IPS-18c (cell line): ENCODE measurements around the gene IQCC.

Experiments
- H3K4me3 ChIP-seq: 2 replicates; pipeline ENCODE4 v1.7.0; 2013; ENCODE audit warnings: low read depth, mild to moderate bottlenecking, low read length, moderate library complexity; ENCODE audit not compliant: insufficient read depth
- H3K9me3 ChIP-seq: one replicate; pipeline ENCODE4 v1.6.1; 2013; ENCODE audit warnings: mild to moderate bottlenecking, low read length, moderate library complexity; ENCODE audit not compliant: control insufficient read depth, insufficient read depth

IQCC gene

DNA sequence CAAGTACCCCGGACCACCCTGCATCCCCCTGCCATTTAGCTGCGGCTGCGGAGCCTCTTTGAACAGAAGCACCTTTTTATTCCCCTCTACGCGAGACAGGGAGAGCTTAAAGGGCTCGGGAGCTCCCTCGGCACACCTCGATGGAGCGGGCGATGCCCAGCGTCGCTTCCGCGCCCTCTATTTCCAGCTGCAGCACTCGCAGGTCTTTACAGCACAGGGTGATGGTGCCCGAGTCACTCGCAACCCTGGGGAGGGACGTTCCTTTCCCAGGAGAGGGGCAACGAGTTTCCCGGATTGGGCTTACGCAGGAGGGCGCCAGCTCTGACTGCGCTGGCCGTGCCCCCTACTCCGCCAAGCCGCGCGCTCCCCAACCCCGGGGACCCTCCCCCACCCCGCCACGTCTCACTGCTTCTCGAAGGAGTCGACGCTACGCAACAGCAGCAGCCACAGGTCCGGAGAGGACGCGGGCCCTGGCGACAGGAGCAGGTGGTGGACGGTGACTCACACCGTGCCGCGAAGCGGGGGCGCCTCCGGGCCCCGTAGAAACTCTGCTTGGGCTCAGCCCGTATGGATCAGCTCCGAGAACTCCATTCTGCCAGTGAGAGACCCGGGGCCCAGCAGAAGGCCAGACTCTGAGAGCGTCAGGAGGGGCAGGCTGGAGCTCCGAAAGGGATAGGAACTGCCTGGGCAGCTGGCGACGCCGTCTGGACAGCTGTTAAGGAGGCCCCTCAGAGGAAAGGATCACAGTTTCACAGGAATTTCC lies 35.7 kb downstream of the IQCC start:
- peaks cover 2% of the 10 kb centered on the region for H3K9me3 ChIP-seq
- H3K4me3 ChIP-seq: peak overlapping the region; percentile 87

DNA sequence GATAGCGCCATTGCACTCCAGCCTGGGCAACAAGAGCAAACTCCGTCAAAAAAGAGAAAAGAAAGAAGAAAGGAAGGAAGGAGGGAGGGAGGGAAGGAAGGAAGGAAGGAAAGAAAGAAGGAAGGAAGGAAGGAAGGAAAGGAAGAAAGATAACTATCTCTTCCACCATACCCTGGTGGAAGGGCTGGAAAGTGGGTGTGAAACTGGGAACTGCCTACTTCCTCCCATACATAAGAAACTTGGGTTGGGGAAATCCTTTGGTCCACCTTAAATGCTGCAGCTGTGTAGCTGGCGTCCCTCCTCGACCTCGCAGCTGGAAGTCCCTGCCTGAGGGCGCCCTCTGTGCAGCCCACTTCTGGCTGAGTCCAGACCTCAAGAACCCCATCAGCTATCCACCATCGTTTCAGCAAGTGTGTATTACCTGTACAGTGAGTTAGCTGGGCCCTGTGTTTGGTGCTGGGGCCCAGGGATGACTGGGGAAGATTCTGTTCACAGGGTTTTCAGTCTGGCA lies 36.9 kb downstream of the IQCC start:
- Histone ChIP-seq H3K4me3 (no peak overlapping the region), H3K9me3 (peaks cover 2% of the 10 kb centered on the region)

- Histone ChIP-seq H3K9me3 (no peaks in the 10 kb centered on the region), H3K4me3 (no peak within 1 kb of the TSS)
Observed at GRCh38 chr1:32246888-32247273, 41.4 kb downstream of the IQCC start, which contains the start of gene FAM167B. TSS of gene FAM167B (plus strand) at chr1:32247222. CDS start at chr1:32247422, 200 bp downstream.

DNA sequence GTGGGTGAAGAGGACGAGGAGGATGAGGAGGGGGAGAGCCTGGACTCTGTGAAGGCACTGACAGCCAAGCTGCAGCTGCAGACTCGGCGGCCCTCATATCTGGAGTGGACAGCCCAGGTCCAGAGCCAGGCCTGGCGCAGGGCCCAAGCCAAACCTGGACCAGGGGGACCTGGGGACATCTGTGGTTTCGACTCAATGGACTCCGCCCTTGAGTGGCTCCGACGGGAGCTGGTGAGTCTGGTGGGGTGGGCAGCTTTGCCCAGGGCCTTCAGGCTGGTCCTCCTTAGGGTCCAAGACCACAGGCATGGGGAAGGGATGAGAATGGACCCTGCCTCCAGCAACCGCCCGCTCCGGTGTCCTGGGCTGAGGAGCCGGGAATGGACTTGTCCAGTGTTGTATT lies 42.0 kb downstream of the IQCC start:
- no peaks in the 10 kb centered on the region for H3K9me3 ChIP-seq

DNA sequence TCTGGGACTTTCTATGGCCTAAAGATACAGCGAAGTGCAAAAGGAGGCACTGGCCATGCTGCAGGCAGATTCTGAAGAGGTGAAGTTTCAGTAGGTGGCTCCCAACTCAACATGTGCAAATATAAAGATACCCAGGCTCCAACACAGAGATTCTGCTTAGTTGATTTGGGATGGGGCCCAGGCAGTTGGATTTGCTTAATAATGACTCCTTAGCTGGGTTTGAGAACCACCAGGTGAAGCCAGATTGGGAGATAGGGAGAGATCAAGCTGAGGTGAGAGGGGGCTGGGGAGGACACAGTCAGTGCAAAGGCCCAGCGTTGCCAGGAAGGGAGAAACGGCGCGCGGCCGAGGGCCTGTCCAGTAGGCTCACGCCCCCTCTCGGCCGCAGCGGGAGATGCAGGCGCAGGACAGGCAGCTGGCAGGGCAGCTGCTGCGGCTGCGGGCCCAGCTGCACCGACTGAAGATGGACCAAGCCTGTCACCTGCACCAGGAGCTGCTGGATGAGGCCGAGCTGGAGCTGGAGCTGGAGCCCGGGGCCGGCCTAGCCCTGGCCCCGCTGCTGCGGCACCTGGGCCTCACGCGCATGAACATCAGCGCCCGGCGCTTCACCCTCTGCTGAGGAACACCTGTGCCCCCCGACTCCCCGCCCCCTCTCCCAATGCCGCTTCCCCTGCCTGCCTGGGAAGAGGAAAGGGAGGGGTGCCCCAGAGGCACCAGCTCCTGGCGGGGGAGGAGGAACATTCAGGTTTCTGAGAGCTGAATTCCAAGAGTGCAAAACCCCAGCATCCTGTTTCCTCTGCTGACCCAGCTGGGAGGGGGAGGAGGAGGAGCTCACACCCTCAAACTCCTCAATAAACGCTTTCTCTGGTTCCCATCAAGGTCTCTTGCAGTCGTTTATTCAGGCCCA lies 42.8 kb downstream of the IQCC start:
- Histone ChIP-seq H3K4me3 (peak overlapping the region; percentile 49), H3K9me3 (no peaks in the 10 kb centered on the region)

More for the DNA sequence above, 42.0 kb downstream of the IQCC start:
- H3K4me3 ChIP-seq: no peak overlapping the region

DNA sequence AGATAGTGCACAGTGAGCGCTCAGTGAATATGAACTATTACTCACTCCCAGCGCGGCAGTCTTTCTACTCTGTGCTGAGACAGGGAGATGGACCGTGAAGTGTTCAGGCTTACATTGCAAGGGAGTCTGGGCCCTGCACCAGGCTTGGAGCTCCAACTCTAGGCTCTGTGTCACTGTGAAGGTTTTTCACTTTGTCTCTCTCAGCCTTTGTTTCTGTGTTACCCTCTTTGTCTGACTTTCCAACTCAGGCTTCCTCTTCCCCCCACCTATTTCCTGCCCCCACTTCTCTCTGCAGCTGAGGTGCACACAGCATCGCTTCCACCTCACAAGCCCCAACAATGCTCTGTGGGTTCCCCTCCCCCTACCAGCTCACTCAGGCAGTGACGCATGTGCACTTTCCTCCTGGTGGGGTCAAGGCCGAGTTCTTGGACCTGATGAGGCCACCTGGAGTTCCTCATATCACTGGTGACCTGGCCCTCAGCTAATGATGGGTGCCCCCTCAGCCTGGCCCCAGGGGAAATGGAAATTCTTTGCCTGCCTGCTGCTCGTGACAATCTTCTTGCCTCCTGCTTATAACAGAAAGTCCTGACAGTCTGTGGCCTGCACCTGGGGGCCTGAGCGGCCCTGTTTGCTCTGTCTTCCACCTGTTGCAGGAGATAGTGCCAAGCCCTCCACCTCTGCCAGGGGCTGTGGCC lies 44.5 kb downstream of the IQCC start:
- no peak overlapping the region for H3K4me3 ChIP-seq

GRCh38 chr1:32250893-32251716 lies 45.6 kb downstream of the IQCC start, which contains the start of gene LCK:
TSS of gene LCK (plus strand) at chr1:32251265. CDS start at chr1:32274330, 23,065 bp downstream.
- Histone ChIP-seq H3K9me3 (no peaks in the 10 kb centered on the region), H3K4me3 (no peak within 1 kb of the TSS)

More for the DNA sequence above, 44.5 kb downstream of the IQCC start:
- H3K9me3 ChIP-seq: no peaks in the 10 kb centered on the region

DNA sequence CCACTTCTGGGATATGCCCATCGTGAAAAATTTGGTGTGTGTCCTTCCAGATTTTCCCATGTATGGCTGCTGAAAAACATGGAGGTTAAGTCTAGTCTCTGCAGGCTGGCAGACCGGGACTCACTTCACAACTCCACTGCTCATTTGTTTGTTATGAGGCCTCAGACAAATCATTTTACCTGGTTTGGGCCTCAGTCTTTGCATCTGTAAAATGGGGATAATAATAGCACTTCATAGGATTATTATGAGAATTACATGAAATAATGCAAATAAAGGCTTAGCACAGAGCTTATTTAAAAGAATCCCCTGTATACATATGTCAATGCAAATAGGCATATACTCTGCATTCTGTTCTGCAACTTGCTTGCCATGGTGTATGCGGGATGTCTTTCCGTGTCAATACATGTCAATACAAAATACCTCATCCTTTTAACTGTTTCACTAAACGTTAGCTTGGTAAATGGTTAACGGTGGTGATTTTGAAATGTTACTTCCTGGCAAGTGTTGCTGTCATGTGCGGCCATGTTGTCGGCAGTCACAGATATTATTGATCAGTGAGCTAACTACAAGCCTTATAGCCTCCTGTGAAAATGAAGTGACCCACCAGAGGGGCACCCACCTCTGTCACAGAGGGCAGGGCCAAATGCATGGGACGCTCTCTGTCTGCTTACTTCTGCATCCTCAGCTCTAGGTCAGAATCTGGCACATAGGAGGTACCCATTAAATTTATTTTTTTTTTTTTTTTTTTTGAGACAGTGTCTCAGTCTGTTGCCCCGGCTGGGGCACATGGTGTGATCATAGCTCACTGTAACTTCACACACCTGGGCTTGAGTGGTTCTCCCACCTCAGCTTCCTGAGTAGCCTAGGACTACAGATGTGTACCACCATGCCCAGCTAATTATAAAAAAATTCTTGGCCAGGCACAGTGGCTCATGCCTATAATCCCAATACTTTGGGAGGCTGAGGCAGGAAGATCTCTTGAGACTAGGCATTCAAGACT lies 49.9 kb downstream of the IQCC start:
- Histone ChIP-seq H3K9me3 (no peaks in the 10 kb centered on the region), H3K4me3 (no peak overlapping the region)

DNA sequence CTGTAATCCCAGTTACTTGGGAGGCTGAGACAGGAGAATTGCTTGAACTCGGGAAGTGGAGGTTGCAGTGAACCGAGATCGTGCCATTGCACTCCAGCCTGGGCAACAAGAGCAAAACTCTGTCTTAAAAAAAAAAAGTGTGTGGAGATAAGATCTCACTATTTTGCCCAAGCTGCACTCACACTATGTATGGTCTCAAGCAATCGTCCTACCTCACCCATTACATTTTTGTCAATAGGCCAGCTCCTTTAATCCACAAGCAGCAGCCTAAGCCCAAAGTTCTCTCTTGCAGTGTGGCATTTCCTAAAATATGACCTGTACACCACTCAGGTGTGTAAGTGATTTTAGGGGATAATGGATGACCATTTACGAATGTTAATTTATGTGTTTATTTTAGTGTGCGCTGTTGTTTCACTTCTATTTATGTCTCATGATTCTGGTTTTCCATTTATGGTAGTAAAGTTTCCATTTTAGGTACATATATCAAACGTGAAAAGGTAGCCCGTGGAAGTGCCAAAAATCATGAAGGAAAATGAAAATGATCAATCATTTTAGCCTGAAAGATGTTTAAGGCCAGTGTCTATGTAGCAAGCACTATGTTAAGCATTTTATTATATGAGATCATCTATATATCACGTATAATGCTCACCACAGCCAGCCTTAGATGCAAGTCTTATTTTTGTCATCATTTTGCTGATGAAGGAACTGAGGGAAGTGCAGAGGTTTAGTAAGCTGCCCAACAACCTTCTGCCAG lies 51.2 kb downstream of the IQCC start:
- Histone ChIP-seq H3K9me3 (no peaks in the 10 kb centered on the region), H3K4me3 (no peak overlapping the region)

DNA sequence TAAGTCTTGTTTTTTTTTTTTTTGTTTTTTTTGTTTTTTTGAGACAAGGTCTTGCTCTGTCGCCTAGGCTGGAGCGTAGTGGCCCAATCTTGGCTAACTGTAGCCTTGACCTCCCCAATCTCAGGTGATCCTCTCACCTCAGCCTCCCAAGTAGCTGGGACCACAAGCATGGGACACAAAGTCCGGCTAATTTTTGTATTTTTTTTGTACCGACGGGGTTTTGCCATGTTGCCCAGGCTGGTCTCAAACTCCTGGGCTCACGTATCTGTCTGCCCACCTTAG lies 51.7 kb downstream of the IQCC start:
- Histone ChIP-seq H3K4me3 (no peak overlapping the region), H3K9me3 (no peaks in the 10 kb centered on the region)
